T-cell (primary cell): ENCODE measurements around the gene SCFD2. TPM values are rescaled to one million over a fixed set of nuclear protein-coding genes. Genes with fewer than 3 reads are reported as not detected.

ENCODE experiments used
- ATAC-seq, 4 experiments: fragments of 200-7000 bp in 3 of 4; fragments of 150-1000 bp in 1 of 4; cut with Tn5 transposase; replicated peaks in 1 of 4; 1 replicate in 3 of 4; 2 replicates in 1 of 4; pipeline ENCODE4 v1.10.0; 2021; ENCODE audit warnings: moderate library complexity in 3 of 4, mild to moderate bottlenecking in 2 of 4, moderate number of reproducible peaks in 1 of 4
- CTCF ChIA-PET, 2 donors: fragments of 300-600 bp; sonication (Branson Sonifier 250); formaldehyde crosslinking; loops; one replicate each; lab custom pipeline; 2022; ENCODE audit warnings: antibody characterized with exemption in 2 of 2; lab: Charles Lee
- POLR2A ChIA-PET, 2 donors: fragments of 300-600 bp; sonication (Branson Sonifier 250); formaldehyde crosslinking; loops; one replicate each; lab custom pipeline; 2022; ENCODE audit warnings: antibody characterized with exemption in 2 of 2; lab: Charles Lee
- DNase-seq, 35 experiments: peaks; one replicate each; pipeline versions ENCODE4 v3.0.0 to v3.0.0-alpha.2; 2013 to 2023
- H3K27ac ChIP-seq: one replicate; pipeline ENCODE4 v1.5.1; 2013; ENCODE audit warnings: low read length
- H3K27me3 ChIP-seq, 2 experiments: replicated peaks in 1 of 2; 1 replicate in 1 of 2; 2 replicates in 1 of 2; pipeline versions ENCODE4 v1.6.1 to v1.7.0; 2013; ENCODE audit warnings: low read length in 1 of 2, mixed read lengths in 1 of 2; ENCODE audit not compliant: control insufficient read depth in 2 of 2, insufficient read depth in 2 of 2; ENCODE audit errors: extremely low read depth in 1 of 2
- H3K36me3 ChIP-seq, 2 donors: 1 replicate in 1 of 2; 2 replicates in 1 of 2; pipeline versions ENCODE4 v1.6.1 to v1.7.0; 2013; ENCODE audit warnings: low read length in 1 of 2; ENCODE audit not compliant: control insufficient read depth in 2 of 2, insufficient read depth in 1 of 2; ENCODE audit errors: extremely low read depth in 1 of 2
- H3K4me1 ChIP-seq, 2 experiments: 1 replicate in 1 of 2; 2 replicates in 1 of 2; pipeline versions ENCODE4 v1.6.1 to v1.7.0; 2013; ENCODE audit warnings: low read length in 2 of 2, mixed read lengths in 1 of 2; ENCODE audit not compliant: insufficient read depth in 2 of 2, control insufficient read depth in 1 of 2; ENCODE audit errors: extremely low read depth in 1 of 2
- H3K4me3 ChIP-seq, 2 donors: 1 replicate in 1 of 2; 2 replicates in 1 of 2; pipeline versions ENCODE4 v1.5.1 to v1.7.0; 2013; ENCODE audit warnings: mild to moderate bottlenecking in 2 of 2, low read length in 1 of 2, moderate library complexity in 1 of 2; ENCODE audit not compliant: control insufficient read depth in 1 of 2; ENCODE audit errors: extremely low read depth in 1 of 2
- H3K9me3 ChIP-seq: 2 replicates; pipeline ENCODE4 v1.7.0; 2013
- H3K27ac Mint-ChIP-seq, 2 donors: one replicate each; pipeline ENCODE4 v1.8.0; 2020 to 2021; ENCODE audit warnings: mild to moderate bottlenecking in 2 of 2, mixed read lengths in 2 of 2
- H3K27me3 Mint-ChIP-seq, 2 donors: one replicate each; pipeline ENCODE4 v1.8.0; 2021 to 2022; ENCODE audit warnings: mixed read lengths in 2 of 2
- H3K36me3 Mint-ChIP-seq: one replicate; pipeline ENCODE4 v1.8.0; 2021; ENCODE audit warnings: mixed read lengths
- H3K4me1 Mint-ChIP-seq, 3 donors: one replicate each; pipeline ENCODE4 v1.8.0; 2020 to 2022; ENCODE audit warnings: mixed read lengths in 3 of 3, mild to moderate bottlenecking in 1 of 3
- H3K4me3 Mint-ChIP-seq, 3 donors: one replicate each; pipeline ENCODE4 v1.8.0; 2020 to 2022; ENCODE audit warnings: mild to moderate bottlenecking in 3 of 3, mixed read lengths in 3 of 3, moderate library complexity in 3 of 3
- H3K9me3 Mint-ChIP-seq, 3 donors: one replicate each; pipeline ENCODE4 v1.8.0; 2020 to 2022; ENCODE audit warnings: mixed read lengths in 3 of 3
- WGBS: methylation state at CpG from one replicate; pipeline ENCODE4 v1.1.5; 2013; ENCODE audit warnings: missing lambda C conversion rate; ENCODE audit not compliant: insufficient coverage; 5-methylcytosine and 5-hydroxymethylcytosine counted together
- total RNA-seq, 35 experiments: library from RNA in 6 of 35; stranded (reverse) in 6 of 35; fragments of 120-200 nt in 1 of 35; gene quantifications; one replicate each; pipeline versions ENCODE4 v1.2.1 to v1.2.4 and lab custom pipeline; 2013 to 2026

SCFD2 gene
- total RNA-seq, 5 donors from 2014 or later (not counting 1 experiment from before 2014, with no cell fraction given), result 19.0 to 28.9 (median 21.8) TPM

GRCh38 chr4:52841682-52842456, 524.0 kb downstream of the SCFD2 start:
- H3K4me1 Mint-ChIP-seq, result peaks cover 0 to 4% (median 0%) of the 10 kb centered on the region in 3 donors
- CTCF ChIA-PET, result no interaction called here
- 95% methylated on average over 16 of the region's 18 CpGs for WGBS
- Histone ChIP-seq H3K27ac (no peak overlapping the region), H3K27me3 (peaks cover 0 to 2% of the 10 kb centered on the region in 2 experiments), H3K36me3 (no peaks in the 10 kb centered on the region), H3K9me3 (no peaks in the 10 kb centered on the region), H3K4me3 (no peak overlapping the region), H3K4me1 (no peaks in the 10 kb centered on the region)
- H3K36me3 Mint-ChIP-seq, result no peaks in the 10 kb centered on the region
- DNase-seq, result no peak
- POLR2A ChIA-PET, result no interaction called here
- no peak for ATAC-seq
- H3K27me3 Mint-ChIP-seq, result peaks cover 0 to 5% of the 10 kb centered on the region in 2 donors
- no peak overlapping the region for H3K27ac Mint-ChIP-seq
- H3K9me3 Mint-ChIP-seq, result no peaks in the 10 kb centered on the region
- H3K4me3 Mint-ChIP-seq, result no peak overlapping the region

GRCh38 chr4:52840531-52841370, 525.1 kb downstream of the SCFD2 start:
- no peak for ATAC-seq
- WGBS, result 76% methylated on average over 3 of the region's 9 CpGs

DNA sequence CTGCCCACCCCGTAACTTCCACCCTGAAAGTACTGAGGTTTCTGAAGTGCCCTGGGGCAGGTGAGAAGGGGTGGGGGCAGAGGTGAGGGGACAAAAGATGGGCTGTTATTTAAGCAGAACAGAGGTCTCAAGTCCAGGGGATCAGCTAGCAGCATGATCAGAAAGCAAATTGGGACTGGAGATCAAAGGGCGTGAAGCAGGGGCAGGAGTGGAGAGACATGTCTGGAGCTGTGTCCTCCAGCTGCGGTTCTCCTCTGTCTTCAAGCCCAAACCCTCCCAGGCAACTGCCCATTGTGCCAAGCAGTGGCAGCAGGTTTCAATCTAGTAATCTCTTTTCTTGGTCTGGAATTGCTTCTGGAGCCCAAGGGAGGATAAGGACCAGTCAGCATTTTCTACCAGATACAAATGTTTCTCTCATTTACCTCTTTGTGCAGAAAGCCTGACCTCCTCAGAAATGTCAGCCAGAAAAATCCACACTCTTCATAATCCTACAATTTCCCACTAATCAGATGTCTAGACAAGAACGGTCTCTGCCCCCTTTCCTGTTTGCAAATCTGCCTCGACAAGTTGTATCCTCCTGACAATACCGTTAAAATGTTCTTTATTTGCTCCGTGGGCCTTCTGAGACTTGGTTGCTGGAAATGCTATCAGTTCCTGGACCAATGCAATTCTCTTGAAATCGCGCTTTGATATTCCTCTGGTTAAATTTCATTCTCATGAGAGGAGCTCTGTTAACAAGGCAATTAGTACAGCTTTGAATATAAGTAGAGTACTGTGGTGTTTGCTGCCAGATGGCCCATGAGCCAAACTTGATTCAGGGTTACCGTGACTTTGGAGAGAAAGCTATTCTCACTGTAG, 526.9 kb downstream of the SCFD2 start:
- Mint-ChIP-seq H3K27me3 (peaks cover 3 to 5% of the 10 kb centered on the region in 2 donors), H3K4me1 (peaks cover 0 to 4% (median 0%) of the 10 kb centered on the region in 3 donors), H3K9me3 (no peaks in the 10 kb centered on the region), H3K27ac (no peak overlapping the region), H3K36me3 (no peaks in the 10 kb centered on the region), H3K4me3 (no peak overlapping the region)
- DNase-seq, result no peak
- Histone ChIP-seq H3K27me3 (no peaks in the 10 kb centered on the region), H3K4me3 (no peak overlapping the region), H3K36me3 (no peaks in the 10 kb centered on the region), H3K4me1 (no peaks in the 10 kb centered on the region), H3K9me3 (no peaks in the 10 kb centered on the region), H3K27ac (no peak overlapping the region)
- no peak for ATAC-seq
- CTCF ChIA-PET, result no interaction called here
- POLR2A ChIA-PET, result no interaction called here
- 85% methylated on average over 7 of the region's 10 CpGs for WGBS

More at GRCh38 chr4:52840531-52841370, 525.1 kb downstream of the SCFD2 start:
- ChIA-PET POLR2A (no interaction called here), CTCF (no interaction called here)
- H3K27me3 ChIP-seq, result no peaks in the 10 kb centered on the region
- H3K27ac ChIP-seq, result no peak overlapping the region
- Mint-ChIP-seq H3K4me3 (no peak overlapping the region), H3K36me3 (no peaks in the 10 kb centered on the region), H3K9me3 (no peaks in the 10 kb centered on the region), H3K27me3 (peaks cover 0 to 5% of the 10 kb centered on the region in 2 donors), H3K27ac (no peak overlapping the region), H3K4me1 (peaks cover 0 to 4% (median 0%) of the 10 kb centered on the region in 3 donors)
- no peaks in the 10 kb centered on the region for H3K4me1 ChIP-seq
- no peak overlapping the region for H3K4me3 ChIP-seq
- no peaks in the 10 kb centered on the region for H3K9me3 ChIP-seq
- DNase-seq, result no peak
- no peaks in the 10 kb centered on the region for H3K36me3 ChIP-seq

DNA sequence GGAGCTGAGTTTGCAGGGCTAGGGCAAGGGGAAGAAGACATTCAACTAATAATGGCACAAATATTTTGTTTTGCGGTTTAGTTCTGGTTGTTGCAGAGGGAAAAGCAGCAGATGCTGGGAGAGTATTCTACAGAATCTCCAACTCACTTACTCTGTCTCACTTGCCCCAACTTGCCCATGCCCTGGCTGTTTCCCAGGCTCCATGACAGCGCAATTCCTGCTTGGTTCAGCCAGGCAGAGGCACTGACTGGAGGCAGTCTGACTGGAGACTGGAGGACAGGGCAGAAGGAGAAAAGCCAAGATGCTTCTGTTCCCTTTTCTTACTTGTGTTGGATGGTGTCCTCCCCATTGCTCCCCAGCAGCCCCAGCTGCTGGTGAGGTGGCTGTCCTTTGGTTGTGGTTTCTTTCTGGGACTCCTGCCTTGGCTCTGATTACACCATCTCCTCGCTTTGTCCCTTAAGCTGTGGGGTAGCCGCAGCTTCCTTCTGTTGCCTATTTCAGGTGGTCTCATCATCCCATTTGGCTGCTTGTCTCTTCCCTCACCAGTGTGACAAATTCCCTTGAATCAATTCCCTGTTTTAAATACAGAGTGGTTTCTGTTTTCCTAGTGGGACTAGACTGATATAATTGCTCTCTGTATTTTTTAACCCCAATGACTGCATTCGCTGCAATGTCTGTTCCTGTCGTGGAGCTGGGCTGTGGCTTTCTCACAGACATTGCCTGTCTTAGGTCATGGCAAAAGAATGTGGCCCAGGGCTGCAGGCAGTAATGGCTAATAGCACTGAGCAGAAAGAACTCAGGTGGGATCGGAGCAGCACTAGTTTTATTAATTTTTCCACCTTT, 527.9 kb downstream of the SCFD2 start:
- Mint-ChIP-seq H3K9me3 (no peaks in the 10 kb centered on the region), H3K36me3 (no peaks in the 10 kb centered on the region), H3K27ac (no peak overlapping the region), H3K27me3 (peaks cover 3 to 5% of the 10 kb centered on the region in 2 donors), H3K4me1 (no peaks in the 10 kb centered on the region), H3K4me3 (no peak overlapping the region)
- no peaks in the 10 kb centered on the region for H3K27me3 ChIP-seq
- ATAC-seq (no peak), DNase-seq (no peak)
- no peak overlapping the region for H3K27ac ChIP-seq
- POLR2A ChIA-PET, result no interaction called here
- H3K4me3 ChIP-seq, result no peak overlapping the region
- CTCF ChIA-PET, result no interaction called here
- H3K36me3 ChIP-seq, result no peaks in the 10 kb centered on the region
- no peaks in the 10 kb centered on the region for H3K9me3 ChIP-seq
- H3K4me1 ChIP-seq, result no peaks in the 10 kb centered on the region
- 80% methylated on average over 4 of the region's 7 CpGs for WGBS

GRCh38 chr4:52836678-52837077, 529.2 kb downstream of the SCFD2 start:
- Histone ChIP-seq H3K27ac (no peak overlapping the region), H3K4me1 (no peaks in the 10 kb centered on the region), H3K27me3 (no peaks in the 10 kb centered on the region), H3K4me3 (no peak overlapping the region), H3K9me3 (no peaks in the 10 kb centered on the region), H3K36me3 (no peaks in the 10 kb centered on the region)
- 100% methylated on average over 2 of the region's 7 CpGs for WGBS
- no peak overlapping the region for H3K27ac Mint-ChIP-seq
- DNase-seq (no peak), ATAC-seq (no peak)
- H3K9me3 Mint-ChIP-seq, result no peaks in the 10 kb centered on the region
- ChIA-PET CTCF (no interaction called here), POLR2A (interaction anchor here in 1 of 2 donors (0.5 kb wide), 1 partner anchor 1967 kb away, joined by 4 read pairs; no protein-coding TSS in a partner anchor)
- no peaks in the 10 kb centered on the region for H3K36me3 Mint-ChIP-seq
- H3K4me1 Mint-ChIP-seq, result no peaks in the 10 kb centered on the region
- H3K27me3 Mint-ChIP-seq, result peaks cover 13 to 18% of the 10 kb centered on the region in 2 donors
- no peak overlapping the region for H3K4me3 Mint-ChIP-seq
